ENCODE results near the gene FMNL2.

GRCh38 chr2:152558158-152558984 is 223.4 kb downstream of the FMNL2 start:
- TF ChIP-seq, protein P1, sequence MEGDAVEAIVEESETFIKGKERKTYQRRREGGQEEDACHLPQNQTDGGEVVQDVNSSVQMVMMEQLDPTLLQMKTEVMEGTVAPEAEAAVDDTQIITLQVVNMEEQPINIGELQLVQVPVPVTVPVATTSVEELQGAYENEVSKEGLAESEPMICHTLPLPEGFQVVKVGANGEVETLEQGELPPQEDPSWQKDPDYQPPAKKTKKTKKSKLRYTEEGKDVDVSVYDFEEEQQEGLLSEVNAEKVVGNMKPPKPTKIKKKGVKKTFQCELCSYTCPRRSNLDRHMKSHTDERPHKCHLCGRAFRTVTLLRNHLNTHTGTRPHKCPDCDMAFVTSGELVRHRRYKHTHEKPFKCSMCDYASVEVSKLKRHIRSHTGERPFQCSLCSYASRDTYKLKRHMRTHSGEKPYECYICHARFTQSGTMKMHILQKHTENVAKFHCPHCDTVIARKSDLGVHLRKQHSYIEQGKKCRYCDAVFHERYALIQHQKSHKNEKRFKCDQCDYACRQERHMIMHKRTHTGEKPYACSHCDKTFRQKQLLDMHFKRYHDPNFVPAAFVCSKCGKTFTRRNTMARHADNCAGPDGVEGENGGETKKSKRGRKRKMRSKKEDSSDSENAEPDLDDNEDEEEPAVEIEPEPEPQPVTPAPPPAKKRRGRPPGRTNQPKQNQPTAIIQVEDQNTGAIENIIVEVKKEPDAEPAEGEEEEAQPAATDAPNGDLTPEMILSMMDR (IDR thresholded peaks at IDR 0.05; ENCODE audit: low read length), result no peak
- TF ChIP-seq EZH2 (optimal IDR thresholded peaks at IDR 0.05; ENCODE audit: low read depth, low read length) (no peak), EZH2phosphoT487 (IDR thresholded peaks at IDR 0.05; ENCODE audit: low read length) (no peak)

All from MM.1S (cell line).